Spinal cord (tissue), 10 donors: ENCODE measurements around the gene CHRNB4. TPM values are rescaled to one million over a fixed set of nuclear protein-coding genes. Genes with fewer than 3 reads are reported as not detected.

Experiments used
- DNase-seq, 6 donors: peaks; one replicate each; pipeline versions ENCODE4 v3.0.0 to v3.0.0-alpha.2; 2013 to 2015; ENCODE audit warnings: low spot score in 6 of 6, low read depth in 4 of 6
- H3K27ac ChIP-seq: one replicate; pipeline ENCODE4 v1.5.1; 2013; ENCODE audit warnings: low read depth, low read length, control low read depth
- H3K27me3 ChIP-seq: one replicate; pipeline ENCODE4 v1.6.1; 2013; ENCODE audit warnings: low read length; ENCODE audit not compliant: control insufficient read depth, insufficient read depth
- H3K36me3 ChIP-seq: one replicate; pipeline ENCODE4 v1.6.1; 2013; ENCODE audit warnings: low read length; ENCODE audit not compliant: control insufficient read depth, insufficient read depth
- H3K4me1 ChIP-seq: one replicate; pipeline ENCODE4 v1.6.1; 2013; ENCODE audit warnings: low read length; ENCODE audit not compliant: control insufficient read depth, insufficient read depth
- H3K4me3 ChIP-seq: one replicate; pipeline ENCODE4 v1.5.1; 2013; ENCODE audit warnings: low read depth, low read length, control low read depth
- H3K9me3 ChIP-seq: one replicate; pipeline ENCODE4 v1.6.1; 2013; ENCODE audit warnings: low read length; ENCODE audit not compliant: control insufficient read depth, insufficient read depth
- WGBS: methylation state at CpG from one replicate; pipeline ENCODE4 v1.1.5; 2013; ENCODE audit warnings: missing lambda C conversion rate; ENCODE audit not compliant: insufficient coverage; 5-methylcytosine and 5-hydroxymethylcytosine counted together
- polyA plus RNA-seq, 2 donors: library from polyadenylated mRNA; unstranded; fragments of 120-200 nt; gene quantifications; one replicate each; pipeline ENCODE4 v1.2.1, GENCODE V29; 2013; ENCODE audit not compliant: insufficient read length in 2 of 2
- total RNA-seq, 2 donors: library from RNA; depleted of rRNA in 1 of 2; stranded (reverse); fragments of 120-200 nt in 1 of 2; fragments of >200 nt in 1 of 2; gene quantifications; one replicate each; pipeline versions ENCODE4 v1.2.3 to v1.2.4, GENCODE V29; 2013 to 2014
- donor health status: healthy.

CHRNB4 gene
- total and polyA plus RNA-seq, 4 donors: 0.33 to 3.3 (median 2.1) TPM

- Histone ChIP-seq H3K4me1 (peaks cover 31% of the 10 kb centered on the region), H3K27me3 (no peaks in the 10 kb centered on the region), H3K4me3 (no peak overlapping the region), H3K36me3 (no peaks in the 10 kb centered on the region), H3K27ac (no peak overlapping the region), H3K9me3 (no peaks in the 10 kb centered on the region)
- DNase-seq: peak in 4 of 6 donors; percentile 21 to 91 (median 57)
- WGBS: 60% methylated on average over 3 of the region's 8 CpGs
These were observed 40.4 kb upstream of the CHRNB4 start for GRCh38 chr15:78681281-78682003.

DNA sequence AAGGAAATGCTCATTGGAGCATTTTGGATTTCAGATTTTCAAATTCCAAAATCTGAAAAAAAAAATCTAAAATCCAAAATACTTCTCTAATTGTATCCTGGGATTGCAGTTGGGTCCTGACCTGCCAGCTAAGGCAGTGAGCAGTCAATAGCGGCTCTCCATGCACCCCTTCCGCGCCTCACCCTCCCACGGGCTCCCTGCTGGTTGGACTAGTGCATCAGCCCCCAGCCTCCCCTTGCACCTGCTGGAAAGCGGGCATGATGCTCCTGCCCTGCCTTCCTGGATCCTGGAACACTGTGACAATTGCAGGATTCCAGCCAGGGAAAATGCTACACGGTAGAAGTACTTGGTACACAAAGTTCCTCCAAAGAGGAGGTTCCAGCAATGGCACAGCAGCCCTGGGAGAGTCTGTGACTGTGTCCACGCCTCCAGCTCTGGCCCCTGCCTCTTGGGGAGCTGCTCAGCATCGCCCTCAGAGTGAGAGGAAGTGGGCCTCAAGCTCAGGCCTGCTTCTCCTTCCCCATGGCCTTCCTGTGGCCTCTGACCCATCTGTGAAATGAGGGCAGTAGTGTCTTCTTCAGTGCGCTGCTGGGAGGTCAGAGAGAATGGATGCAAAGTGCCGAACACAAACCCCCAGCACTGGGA is 39.5 kb upstream of the CHRNB4 start:
- no peaks in the 10 kb centered on the region for H3K27me3 ChIP-seq
- no peak overlapping the region for H3K27ac ChIP-seq
- DNase-seq: no peak
- no peaks in the 10 kb centered on the region for H3K9me3 ChIP-seq
- 79% methylated on average over 10 of the region's 10 CpGs for WGBS
- H3K4me1 ChIP-seq: peaks cover 25% of the 10 kb centered on the region
- H3K36me3 ChIP-seq: no peaks in the 10 kb centered on the region
- H3K4me3 ChIP-seq: no peak overlapping the region

- no peaks in the 10 kb centered on the region for H3K9me3 ChIP-seq
- DNase-seq: no peak
- no peaks in the 10 kb centered on the region for H3K36me3 ChIP-seq
- no peaks in the 10 kb centered on the region for H3K27me3 ChIP-seq
- 82% methylated on average over 3 of the region's 3 CpGs for WGBS
- peaks cover 19% of the 10 kb centered on the region for H3K4me1 ChIP-seq
- no peak overlapping the region for H3K27ac ChIP-seq
- H3K4me3 ChIP-seq: no peak overlapping the region
These were observed 38.1 kb upstream of the CHRNB4 start for GRCh38 chr15:78679089-78679511.

GRCh38 chr15:78676424-78677110 is 35.6 kb upstream of the CHRNB4 start:
- Histone ChIP-seq H3K9me3 (no peaks in the 10 kb centered on the region), H3K4me1 (peaks cover 32% of the 10 kb centered on the region), H3K27ac (no peak overlapping the region), H3K36me3 (no peaks in the 10 kb centered on the region), H3K27me3 (no peaks in the 10 kb centered on the region), H3K4me3 (no peak overlapping the region)
- no peak for DNase-seq
- WGBS: 68% methylated on average over 6 of the region's 12 CpGs

DNA sequence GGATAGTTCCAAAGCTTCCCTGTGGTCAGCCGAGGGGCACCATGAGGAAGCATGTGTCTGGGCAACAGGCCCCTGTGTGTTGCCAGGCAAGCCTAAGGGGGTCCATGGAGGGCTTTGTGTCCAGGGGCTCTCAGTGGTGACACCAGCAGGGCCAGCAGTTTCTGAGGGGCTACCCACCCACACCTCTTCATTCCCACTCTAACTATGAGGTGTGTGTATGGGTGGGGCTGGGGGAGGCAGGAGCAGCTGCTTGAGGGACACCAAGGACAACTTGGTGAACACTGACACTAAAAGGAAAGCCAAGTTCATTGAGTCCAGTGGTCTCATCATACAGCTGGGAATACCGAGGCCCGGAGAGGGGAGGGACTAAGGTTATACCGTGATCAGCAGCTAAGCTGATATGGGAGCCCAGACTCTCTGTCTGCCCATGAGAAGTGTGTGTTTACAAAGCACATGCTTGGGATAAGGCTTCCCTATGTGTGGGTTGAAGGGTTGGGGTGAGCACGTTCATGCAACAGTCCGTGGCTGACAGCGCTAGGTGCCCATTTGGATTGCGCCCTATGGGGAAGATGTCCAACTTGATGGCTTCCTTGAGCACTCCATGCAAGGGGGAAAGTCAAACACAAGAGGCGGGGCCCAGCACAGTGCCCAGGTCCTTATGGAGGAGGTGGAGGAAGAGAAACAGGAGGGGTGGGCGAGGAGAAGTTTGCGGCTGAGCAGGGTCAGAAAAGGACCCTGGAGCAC is 34.8 kb upstream of the CHRNB4 start:
- Histone ChIP-seq H3K4me1 (peaks cover 27% of the 10 kb centered on the region), H3K9me3 (no peaks in the 10 kb centered on the region), H3K27ac (no peak overlapping the region), H3K4me3 (no peak overlapping the region), H3K27me3 (no peaks in the 10 kb centered on the region), H3K36me3 (no peaks in the 10 kb centered on the region)
- no peak for DNase-seq
- WGBS: 95% methylated on average over 9 of the region's 11 CpGs

DNA sequence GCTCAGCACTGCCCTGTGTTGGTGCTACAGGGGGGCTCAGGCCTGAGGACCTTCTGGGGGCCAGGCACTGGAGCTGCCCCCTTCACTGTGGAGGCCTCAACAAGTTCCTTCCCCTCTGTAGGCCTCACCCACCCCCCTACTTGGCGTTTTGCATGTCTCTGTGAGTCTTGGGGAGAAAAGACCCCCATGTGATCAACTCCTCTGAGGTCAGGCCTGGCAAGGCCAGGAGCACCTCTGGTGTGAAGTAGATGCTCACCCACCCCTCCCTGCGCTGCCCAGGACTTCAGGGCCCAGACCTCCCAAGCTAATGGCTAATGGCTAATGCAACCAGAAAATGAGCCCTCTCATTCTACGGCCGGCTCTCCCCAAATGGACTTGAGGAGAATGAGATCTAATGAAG is 34.2 kb upstream of the CHRNB4 start:
- Histone ChIP-seq H3K4me3 (no peak overlapping the region), H3K4me1 (peaks cover 23% of the 10 kb centered on the region), H3K9me3 (no peaks in the 10 kb centered on the region), H3K27me3 (no peaks in the 10 kb centered on the region), H3K27ac (no peak overlapping the region), H3K36me3 (no peaks in the 10 kb centered on the region)
- no peak for DNase-seq
- 92% methylated on average over 3 of the region's 4 CpGs for WGBS

- H3K9me3 ChIP-seq: no peaks in the 10 kb centered on the region
- peaks cover 23% of the 10 kb centered on the region for H3K4me1 ChIP-seq
- no peak for DNase-seq
- H3K36me3 ChIP-seq: no peaks in the 10 kb centered on the region
- WGBS: 72% methylated on average over 3 of the region's 3 CpGs
- no peaks in the 10 kb centered on the region for H3K27me3 ChIP-seq
- no peak overlapping the region for H3K4me3 ChIP-seq
- no peak overlapping the region for H3K27ac ChIP-seq
These were observed 33.0 kb upstream of the CHRNB4 start for GRCh38 chr15:78673917-78674444.

- H3K27ac ChIP-seq: no peak overlapping the region
- no peaks in the 10 kb centered on the region for H3K36me3 ChIP-seq
- WGBS: 50% methylated on average over 4 of the region's 4 CpGs
- H3K27me3 ChIP-seq: no peaks in the 10 kb centered on the region
- no peaks in the 10 kb centered on the region for H3K9me3 ChIP-seq
- peaks cover 23% of the 10 kb centered on the region for H3K4me1 ChIP-seq
- no peak for DNase-seq
- H3K4me3 ChIP-seq: no peak overlapping the region
These were observed 32.5 kb upstream of the CHRNB4 start for GRCh38 chr15:78673476-78673875.

DNA sequence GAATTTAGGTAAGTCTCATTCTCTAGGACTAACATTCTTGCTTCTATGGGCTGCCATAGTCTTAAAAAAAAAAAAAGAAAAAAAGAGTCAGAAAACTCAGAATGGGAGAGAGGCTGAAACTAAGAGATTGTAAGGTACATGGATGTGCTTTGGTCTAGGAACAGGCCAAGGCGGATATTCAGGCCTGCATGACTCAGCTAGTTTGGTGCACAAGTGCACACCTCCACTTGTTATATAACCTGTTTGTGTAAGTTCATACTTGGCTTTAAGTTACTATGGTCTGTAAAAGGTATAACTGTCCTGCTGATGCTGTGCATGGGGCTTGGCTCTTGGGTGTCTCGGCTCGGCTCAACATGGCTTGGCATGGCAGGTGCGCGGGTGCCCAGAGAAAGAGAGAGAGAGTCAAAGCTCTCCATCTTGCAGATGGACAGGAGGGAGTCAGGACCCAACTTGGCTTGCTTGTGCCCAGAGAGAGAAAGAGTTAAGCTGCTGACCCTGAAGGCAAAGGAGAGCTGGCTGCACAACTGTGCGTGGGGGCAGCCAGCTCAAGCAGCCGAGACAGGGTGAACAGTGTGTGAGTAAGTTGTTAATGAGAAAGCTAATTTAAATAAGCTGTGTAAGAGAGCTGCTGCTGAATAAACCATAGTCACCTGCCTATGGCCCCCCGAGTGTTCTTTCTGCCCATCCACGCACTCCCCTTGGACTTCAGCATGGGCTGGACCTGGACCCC is 31.4 kb upstream of the CHRNB4 start:
- Histone ChIP-seq H3K27ac (no peak overlapping the region), H3K36me3 (no peaks in the 10 kb centered on the region), H3K4me1 (peaks cover 23% of the 10 kb centered on the region), H3K4me3 (no peak overlapping the region), H3K27me3 (no peaks in the 10 kb centered on the region), H3K9me3 (no peaks in the 10 kb centered on the region)
- WGBS: 62% methylated on average over 7 of the region's 9 CpGs
- peak in 1 of 6 donors; percentile 53 for DNase-seq
